ENCODE results near the gene TCTN3.
"Not testable (repeated sequence)": the region's sequence is repeated elsewhere in the genome, so short reads cannot be mapped to it uniquely, and the experiment has no call there.

Gene TCTN3

DNA sequence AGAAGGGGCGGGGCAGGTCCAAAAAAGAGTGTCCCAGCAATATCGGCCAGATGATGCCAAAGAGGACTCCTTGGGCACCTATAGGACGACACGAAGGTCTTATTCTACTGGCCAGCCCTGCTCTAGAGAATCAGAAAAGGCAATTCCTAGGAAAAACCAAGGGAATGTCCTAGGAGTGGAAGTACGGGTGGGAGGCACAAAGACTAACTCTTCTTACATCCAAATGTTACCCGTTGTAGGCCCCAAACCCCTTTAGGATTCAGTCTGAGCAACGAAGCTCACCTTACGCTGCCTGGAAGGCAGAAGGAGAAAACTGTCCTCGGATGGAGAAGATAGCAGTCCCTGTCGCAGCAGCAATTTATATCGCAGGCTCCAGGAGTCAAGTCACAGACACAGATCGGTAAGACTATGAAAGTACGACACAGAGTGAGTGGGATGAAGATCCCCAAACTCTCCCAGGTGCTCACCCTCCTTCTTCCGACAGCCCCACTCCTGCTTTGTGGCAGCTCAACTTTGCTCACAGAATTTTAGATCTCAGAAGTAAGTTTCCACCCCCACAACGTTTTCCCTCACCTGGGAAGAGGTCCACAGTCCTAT lies 558 bp downstream of the TCTN3 start:
- Histone ChIP-seq H3K4me3 (peak overlapping the region; percentile 71 to 97 (median 78)), H3K27ac (peak overlapping the region in 20 of 21 experiments; percentile 39 to 94 (median 84))

DNA sequence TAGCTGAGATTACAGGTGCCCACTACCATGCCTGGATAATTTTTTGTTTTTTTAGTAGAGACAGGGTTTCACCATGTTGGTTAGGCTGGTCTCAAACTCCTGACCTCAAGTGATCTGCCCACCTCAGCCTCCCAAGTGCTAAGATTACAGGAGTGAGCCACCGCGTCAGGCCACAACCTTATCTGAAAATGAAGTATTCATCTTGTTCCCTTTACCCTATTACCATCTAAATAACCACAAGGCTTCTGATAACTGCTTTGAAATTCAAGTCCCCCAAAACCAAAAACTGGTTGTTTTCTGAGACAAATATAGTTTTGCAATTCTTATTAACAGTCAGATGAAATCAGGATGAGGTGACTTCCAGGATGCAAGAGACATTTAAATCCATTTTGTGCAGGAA lies 2.4 kb downstream of the TCTN3 start:
- H3K27ac ChIP-seq = no peak overlapping the region
- H3K4me3 ChIP-seq = no peak overlapping the region

DNA sequence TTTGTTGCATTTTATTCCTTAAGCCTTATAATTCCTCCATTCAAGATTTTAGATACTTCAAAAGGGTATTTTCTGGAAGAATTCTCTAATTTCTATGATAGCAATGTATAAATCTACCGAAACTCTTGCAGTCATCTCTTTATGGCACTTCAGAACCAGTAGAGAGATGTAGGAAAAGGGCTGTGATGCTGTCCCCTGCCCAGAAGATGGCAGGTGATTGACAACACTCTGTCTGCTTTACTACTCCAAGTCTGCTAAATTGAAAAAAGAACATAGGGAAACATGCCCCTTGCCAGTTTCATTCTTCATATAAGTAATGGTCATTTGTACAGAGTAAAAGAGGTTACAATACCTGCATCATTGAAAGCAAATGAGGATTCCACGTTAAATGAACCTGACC lies 5.1 kb downstream of the TCTN3 start:
- no peak overlapping the region for H3K27ac ChIP-seq

DNA sequence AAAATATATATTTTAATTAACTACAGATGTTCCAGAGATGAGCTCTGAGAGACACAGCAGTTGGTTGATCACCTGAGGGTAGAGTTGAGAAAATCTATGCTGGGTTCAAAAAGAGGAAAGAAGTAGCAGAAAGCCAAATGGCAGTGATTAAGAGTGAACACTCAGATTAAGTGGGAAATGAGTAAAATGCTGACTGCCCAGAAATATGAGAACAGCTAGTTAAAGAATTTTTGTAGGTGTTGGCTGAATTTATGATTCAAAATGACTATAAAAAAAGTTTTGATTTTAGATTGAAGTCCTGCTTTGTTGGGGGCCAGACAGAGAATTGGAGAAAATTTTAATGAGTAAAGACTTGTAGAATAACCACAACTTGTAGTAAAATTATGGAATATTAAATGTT lies 9.8 kb downstream of the TCTN3 start:
- Histone ChIP-seq H3K27ac (no peak overlapping the region), H3K4me3 (no peak overlapping the region)

More for the DNA sequence above, 5.1 kb downstream of the TCTN3 start:
- no peak overlapping the region for H3K4me3 ChIP-seq

DNA sequence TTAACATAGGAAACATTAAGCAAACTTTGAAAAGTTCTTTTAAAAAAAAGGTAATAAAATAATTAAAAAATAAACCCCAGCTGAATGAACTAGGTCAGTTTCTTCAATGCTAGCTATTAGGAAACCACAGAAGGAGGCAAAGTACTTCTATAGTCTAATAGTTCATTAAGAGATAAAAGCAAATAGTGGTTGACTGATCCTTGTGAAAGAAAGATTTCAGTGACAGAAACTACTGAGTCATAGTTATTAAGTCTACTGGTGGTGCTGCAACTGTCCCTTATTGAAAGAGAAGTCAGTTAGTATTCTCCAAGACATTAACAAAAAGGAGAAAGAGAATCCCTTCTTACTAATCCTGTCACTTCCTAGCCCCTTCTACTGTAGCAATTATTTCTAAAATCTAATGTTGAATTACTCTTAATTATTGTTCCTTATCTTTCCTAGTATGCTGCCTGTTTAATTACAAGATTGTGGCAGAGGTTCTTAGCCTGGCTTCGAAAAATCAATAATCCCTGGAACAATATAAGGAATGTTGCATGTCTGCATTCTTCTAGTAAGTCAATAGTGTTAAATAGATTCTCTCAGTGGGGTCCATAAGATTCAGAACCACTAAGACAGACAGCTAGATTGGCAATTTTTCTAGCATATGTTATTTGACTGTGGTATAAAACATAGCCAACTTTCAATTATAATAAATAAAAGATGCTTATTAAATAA lies 18.2 kb downstream of the TCTN3 start:
- H3K27ac ChIP-seq = no peak overlapping the region
- H3K4me3 ChIP-seq = no peak overlapping the region

DNA sequence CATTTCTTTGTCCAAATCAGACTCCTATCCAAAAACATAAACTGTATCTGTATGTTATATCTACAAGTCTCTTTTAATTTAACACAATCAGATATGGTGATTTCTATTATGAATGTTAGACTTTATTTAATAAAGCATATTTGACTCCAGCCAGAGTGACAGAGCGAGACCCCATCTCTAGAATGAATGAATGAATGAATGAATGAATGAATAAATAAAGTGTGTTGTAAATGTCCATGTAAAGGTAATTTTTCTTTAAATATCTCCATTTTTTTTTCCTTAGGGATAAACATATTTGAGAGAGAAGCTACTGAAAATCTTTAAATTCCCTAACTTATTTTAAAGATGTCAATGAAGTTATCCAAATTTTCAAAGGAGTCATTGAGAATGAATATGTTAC lies 19.1 kb downstream of the TCTN3 start:
- H3K4me3 ChIP-seq = no peak overlapping the region
- no peak overlapping the region for H3K27ac ChIP-seq

DNA sequence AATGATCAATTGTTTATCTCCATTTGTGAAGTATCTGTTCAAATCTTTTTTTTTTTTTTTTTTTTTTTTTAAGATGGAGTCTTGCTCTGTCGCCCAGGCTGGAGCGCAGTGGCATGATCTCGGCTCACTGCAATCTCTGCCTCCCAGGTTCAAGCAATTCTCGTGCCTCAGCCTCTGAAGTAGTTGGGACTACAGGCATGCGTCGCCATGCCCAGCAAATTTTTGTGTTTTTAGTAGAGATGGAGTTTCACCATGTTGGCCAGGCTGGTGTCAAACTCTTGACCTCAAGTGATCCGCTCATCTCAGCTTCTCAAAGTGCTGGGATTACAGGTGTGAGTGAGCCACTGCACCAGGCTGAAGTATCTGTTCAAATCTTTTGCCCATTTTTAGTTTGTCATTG lies 21.1 kb downstream of the TCTN3 start:
- not testable (repeated sequence) for H3K4me3 ChIP-seq, H3K27ac ChIP-seq

DNA sequence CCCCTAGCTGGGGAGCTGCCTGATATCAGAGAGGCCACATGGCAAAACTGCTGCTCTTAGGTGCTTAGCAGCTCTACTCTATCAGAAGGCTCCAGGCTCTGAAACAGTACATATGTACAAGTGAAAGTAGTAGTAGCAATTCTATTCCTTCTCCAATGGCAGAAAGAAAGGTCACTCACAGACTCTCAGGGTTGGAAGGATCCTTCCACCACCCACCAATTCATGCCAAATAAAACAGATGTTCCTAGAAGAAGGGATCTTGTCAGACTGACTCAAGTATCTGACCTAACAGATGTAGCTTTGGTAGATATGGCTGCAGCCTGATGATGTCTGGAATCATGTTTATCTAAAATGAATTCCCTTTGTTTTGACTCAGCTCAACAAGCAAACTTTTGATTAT lies 29.2 kb downstream of the TCTN3 start:
- Histone ChIP-seq H3K4me3 (no peak overlapping the region), H3K27ac (no peak overlapping the region)

DNA sequence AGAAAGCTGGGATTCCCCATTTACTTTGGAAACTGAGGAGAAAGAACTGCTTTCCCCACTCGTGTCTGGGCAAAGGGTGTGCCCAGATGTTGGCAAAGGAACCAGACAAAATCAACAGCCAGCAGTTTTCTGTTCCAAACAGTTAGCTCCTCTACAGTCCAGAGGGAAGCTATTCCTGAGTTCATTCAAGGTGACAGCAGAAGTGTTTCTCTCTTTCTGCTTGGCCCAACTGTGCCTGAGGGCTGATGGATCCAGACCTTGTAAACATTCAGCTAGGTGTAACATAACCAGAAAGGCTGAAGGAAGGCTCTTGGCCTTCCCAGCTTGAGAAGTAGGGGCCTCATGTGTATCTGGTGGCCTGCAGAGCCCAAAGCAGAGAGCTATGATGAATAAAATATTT lies 30.2 kb downstream of the TCTN3 start:
- Histone ChIP-seq H3K27ac (peak overlapping the region in 2 of 21 experiments; percentile 12 to 13), H3K4me3 (no peak overlapping the region)

DNA sequence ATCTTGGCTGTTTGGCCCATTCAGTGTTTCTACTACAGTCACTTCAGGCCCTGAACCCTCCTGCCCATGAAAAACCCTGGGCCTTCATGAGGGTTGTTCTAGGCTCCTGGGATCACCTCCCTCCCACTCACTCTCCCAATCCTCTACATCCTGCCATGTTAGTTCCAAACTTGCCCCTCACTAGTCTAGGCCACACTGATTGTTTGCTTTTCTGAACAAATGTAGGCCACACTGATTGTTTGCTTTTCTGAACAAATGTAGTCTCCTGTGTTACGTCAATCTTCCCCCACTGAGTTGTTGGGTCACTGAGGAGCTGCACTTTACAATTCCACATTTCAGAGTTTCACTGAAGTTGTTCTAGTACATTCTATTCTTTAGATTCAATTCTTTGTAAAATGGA lies 31.9 kb downstream of the TCTN3 start:
- H3K4me3 ChIP-seq = no peak overlapping the region
- no peak overlapping the region for H3K27ac ChIP-seq

DNA sequence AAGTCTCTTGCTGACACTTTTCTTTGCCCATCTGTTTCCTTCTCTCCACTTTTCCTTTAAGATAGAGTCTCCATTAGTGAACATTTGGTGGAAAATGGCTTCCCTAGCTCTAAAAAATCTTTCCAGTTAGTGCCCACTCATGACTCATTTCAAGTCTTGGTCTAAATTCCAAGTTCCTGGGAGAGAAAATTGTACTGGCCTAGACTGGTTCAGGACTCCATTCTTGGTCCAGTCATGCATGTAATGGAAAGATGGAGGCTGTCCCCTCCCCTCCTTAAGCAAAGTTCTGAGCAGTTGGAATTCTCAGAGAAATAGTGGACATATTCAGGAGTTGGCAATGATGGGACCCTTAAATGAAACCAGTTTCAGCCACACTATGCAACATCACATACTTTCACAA lies 33.4 kb downstream of the TCTN3 start:
- Histone ChIP-seq H3K4me3 (no peak overlapping the region), H3K27ac (no peak overlapping the region)

DNA sequence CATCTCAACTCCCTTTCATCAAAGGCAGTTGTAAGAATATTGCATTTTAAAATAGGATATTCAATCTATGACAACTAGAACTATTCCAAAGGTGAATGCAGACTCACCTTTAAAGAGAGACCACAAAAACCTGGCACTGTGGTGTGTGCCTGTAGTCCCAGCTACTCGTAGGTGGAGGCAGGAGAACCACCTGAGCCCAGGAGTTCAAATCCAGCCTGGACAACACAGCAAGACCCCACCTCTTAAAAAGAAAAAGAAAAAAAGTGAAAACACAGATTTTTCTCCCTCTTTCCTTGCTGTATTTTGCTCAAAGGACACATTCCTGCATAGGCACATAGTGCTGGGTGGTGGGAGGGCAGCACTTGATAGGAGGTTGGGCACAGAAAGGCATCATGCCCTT lies 36.5 kb downstream of the TCTN3 start:
- peak overlapping the region in 7 of 21 experiments; percentile 5 to 87 (median 77) for H3K27ac ChIP-seq
- peak overlapping the region in 5 of 7 experiments; percentile 71 to 99 (median 92) for H3K4me3 ChIP-seq

DNA sequence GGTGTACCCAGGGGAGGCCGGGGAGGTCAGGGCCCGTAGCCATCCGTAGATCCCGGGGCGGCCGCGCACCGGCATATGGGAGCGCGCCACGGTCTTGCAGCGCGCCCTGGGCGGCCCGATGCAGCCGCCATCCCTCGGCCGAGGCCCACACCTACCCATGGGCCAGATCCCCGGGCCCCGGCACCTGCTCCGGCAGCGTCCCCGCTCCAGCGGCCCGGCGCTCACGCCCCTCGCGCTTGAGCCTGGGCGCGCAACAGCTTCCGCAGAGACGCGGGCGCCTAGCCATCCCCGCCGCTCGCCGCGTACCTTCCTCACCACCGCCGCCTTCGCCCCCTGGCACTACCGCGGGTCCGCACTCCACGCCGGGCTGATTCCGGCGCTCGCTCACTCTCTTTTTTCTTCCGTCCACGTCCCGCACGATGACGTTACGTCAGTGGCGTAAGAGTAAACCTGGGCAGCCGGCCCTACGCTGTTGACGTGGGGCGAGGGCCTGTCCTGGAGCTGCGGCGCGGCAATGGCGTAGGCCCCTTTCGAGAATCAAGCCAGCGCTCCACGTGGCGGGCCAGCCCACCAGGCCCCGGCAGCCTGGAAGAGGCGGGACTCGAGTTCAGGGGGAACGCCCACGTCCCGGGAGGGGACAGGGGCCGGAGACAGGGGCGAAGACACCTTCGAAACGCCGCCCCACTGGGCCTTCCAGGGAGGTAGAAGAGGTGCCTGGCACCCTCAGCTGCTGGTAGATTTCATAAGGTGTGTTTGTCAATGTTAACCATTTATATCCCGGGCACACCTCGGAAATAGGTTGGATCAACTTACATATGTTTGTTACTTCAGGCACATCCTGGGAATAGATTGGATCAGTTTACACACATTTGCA lies 37.2 kb downstream of the TCTN3 start, which contains the start of gene ALDH18A1:
TSS of gene ALDH18A1 (minus strand) at position 421 of the 874 bp plus-strand sequence. CDS start 3,334 bp downstream, outside the sequence.
- peak within 1 kb of the TSS in 19 of 21 experiments; percentile 5 to 87 (median 79) for H3K27ac ChIP-seq

DNA sequence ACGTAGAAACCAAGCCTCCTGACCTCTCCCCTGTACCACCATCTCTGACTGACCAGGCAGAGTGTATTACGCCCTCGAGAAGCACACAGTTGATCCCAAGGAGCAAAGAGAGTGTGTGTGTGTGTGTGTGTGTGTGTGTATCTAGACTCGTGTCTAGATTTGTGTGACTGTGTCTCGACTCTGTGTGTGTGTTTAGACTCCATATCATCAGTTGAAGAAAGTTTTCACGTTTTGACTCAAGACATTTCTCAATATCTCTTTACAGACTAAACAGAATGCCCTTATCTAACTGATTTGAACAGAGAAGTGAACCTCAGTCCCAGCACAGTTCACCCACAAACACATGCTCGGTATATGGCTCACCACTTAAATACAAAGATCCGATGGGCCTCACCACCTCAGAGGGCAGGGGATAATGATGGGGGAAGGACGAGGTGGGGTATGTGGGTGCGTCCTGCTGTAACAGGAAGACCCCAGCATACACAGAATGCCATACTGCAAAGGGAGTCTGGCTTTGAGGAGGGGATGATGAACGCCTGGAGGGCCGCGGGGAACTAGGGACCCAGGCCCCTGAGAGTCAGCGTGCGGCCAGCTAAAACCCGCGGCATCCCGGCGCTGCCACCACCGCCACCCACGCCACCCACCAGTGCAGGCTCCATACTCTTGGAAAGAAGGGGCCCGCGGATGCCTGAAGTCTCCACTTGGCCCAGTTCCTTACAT lies 38.0 kb downstream of the TCTN3 start:
- H3K27ac ChIP-seq = peak overlapping the region in 19 of 21 experiments; percentile 5 to 87 (median 79)
- H3K4me3 ChIP-seq = peak overlapping the region; percentile 71 to 99 (median 78)

More for the DNA sequence above, 37.2 kb downstream of the TCTN3 start, which contains the start of gene ALDH18A1:
- peak within 1 kb of the TSS; percentile 71 to 99 (median 78) for H3K4me3 ChIP-seq

DNA sequence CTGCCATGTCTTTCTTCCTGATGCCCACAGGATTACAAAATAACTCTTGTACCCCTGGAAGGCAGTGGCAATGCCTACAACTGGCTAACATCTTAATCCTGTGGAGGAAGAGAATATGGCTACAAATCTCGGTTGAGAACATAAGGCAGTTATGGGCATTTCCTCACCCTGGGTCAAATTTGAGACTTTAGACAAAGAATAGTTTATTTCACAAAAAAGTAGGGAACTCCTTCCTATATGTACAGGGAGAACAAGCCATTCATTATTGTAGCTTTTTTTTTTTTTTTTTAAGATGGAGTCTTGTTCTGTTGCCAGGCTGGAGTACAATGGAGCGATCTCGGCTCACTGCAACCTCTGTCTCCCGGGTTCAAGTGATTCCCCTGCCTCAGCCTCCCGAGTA lies 39.8 kb downstream of the TCTN3 start:
- H3K27ac ChIP-seq = no peak overlapping the region
- H3K4me3 ChIP-seq = no peak overlapping the region

DNA sequence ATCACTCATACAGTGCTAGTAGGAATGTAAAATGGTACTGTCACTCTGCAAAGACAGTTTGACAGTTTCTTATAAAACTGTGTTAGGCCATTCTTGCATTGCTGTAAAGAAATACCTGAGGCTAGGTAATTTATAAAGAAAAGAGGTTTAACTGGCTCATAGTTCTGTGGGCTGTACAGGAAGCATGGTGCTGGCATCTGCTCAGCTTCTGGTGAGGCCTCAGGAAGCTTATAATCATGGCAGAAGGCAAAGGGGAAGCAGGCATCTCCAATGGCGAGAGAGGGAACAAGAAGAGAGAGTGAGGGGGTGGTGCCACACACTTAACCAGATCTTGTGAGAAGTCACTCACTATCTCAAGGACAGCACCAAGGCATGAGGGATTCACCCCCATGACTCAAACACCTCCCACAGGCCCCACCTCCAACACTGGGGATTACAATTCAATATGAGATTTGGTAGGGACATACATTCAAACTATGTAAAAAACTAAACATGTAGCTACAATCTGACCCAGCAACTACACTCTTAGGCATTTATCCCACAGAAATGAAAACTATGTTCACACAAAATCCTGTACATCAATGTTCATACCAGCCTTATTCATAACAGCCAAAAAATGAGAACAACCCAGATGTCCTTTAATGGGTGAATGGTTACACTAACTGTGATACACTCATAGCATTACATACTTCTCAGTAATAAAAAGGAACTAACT lies 42.2 kb downstream of the TCTN3 start:
- Histone ChIP-seq H3K27ac (no peak overlapping the region), H3K4me3 (no peak overlapping the region)

DNA sequence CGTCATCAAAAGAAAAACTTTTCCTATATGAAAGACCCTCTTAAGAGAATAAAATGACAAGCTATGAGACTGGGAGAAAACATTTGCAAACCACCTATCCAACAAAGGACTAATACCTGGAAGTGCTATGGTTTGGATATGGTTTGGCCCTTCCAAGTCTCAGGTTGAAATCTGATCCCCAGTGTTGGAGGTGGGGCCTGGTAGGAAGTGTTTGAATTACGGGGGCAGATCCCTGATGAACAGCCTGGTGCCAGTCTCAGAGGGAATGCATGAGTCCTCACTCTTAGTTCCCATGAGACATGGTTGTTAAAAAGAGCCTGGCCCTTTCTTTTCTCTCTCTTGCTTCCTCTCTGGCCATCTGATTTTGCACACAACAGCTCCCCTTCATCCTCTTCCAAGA lies 43.5 kb downstream of the TCTN3 start:
- no peak overlapping the region for H3K4me3 ChIP-seq
- H3K27ac ChIP-seq = no peak overlapping the region

DNA sequence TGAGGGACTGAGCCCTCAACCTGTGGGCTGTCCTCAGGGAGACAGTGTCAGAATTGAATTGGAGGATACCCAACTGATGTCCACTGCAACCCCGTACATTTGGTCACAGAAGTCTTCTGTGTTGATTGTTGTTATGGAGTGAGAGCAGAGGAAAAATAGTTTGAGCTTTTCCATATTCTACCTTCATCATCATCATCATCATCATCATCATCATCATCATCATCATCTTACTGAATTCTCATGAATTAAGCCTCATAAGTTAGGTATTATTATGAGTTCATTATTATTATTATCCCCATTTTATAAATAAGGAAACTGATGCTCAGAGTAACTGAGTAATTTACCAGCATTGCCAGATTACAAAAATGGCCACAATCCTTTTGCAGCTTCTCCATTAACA lies 45.6 kb downstream of the TCTN3 start:
- Histone ChIP-seq H3K27ac (no peak overlapping the region), H3K4me3 (no peak overlapping the region)

DNA sequence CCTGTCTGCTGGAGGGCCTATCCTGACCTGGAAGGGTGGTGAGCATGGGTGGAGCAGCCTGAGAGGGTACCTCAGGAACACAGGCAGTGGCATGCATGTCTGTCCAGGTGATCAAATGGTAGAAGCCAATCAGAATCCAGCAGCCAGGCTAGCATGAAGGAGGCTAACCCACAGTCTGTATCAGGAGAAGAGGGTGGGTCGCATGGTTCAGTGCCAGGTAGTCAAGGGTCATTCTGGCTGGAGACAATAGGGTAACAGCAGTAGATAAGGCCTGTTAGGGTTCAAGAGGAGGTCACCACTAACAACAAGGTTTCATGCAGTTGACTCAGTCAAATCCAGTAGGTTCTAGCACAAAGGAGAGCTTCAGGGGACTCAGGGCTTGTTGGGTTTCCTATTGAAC lies 47.6 kb downstream of the TCTN3 start:
- no peak overlapping the region for H3K27ac ChIP-seq
- no peak overlapping the region for H3K4me3 ChIP-seq
